IPS-11a (cell line): ENCODE results near the gene MRAP.
"Not testable (repeated sequence)": the region's sequence is repeated elsewhere in the genome, so short reads cannot be mapped to it uniquely, and the experiment has no call there.

ENCODE experiments used
- H3K4me3 ChIP-seq: one replicate; pipeline ENCODE4 v1.5.1; 2013; ENCODE audit warnings: low read depth, low read length, control low read depth

Gene MRAP

GRCh38 chr21:32298658-32299081 is at the start of gene MRAP:
Gene MRAP, plus strand, starts transcription at chr21:32298855. Its CDS starts 117 bp downstream, at chr21:32298972.
- no peak within 1 kb of the TSS for H3K4me3 ChIP-seq

GRCh38 chr21:32249511-32250280 is 49.0 kb upstream of the MRAP start:
- no peak overlapping the region for H3K4me3 ChIP-seq

GRCh38 chr21:32252136-32252535 is 46.5 kb upstream of the MRAP start:
- no peak overlapping the region for H3K4me3 ChIP-seq

- no peak overlapping the region for H3K4me3 ChIP-seq
These were observed 45.4 kb upstream of the MRAP start for GRCh38 chr21:32253215-32253641.

GRCh38 chr21:32256251-32256650 is 42.4 kb upstream of the MRAP start:
- no peak overlapping the region for H3K4me3 ChIP-seq

- H3K4me3 ChIP-seq, result no peak overlapping the region
These were observed 41.6 kb upstream of the MRAP start for GRCh38 chr21:32256873-32257620.

- H3K4me3 ChIP-seq, result no peak overlapping the region
These were observed 40.5 kb upstream of the MRAP start for GRCh38 chr21:32257962-32258785.

GRCh38 chr21:32258786-32259048 is 39.9 kb upstream of the MRAP start:
- H3K4me3 ChIP-seq, result not testable (repeated sequence)

GRCh38 chr21:32260130-32260529 is 38.5 kb upstream of the MRAP start:
- H3K4me3 ChIP-seq, result no peak overlapping the region

- no peak overlapping the region for H3K4me3 ChIP-seq
These were observed 36.7 kb upstream of the MRAP start for GRCh38 chr21:32261929-32262328.

GRCh38 chr21:32265321-32265720 is 33.3 kb upstream of the MRAP start:
- H3K4me3 ChIP-seq, result not testable (repeated sequence)

- H3K4me3 ChIP-seq, result no peak overlapping the region
These were observed 27.9 kb upstream of the MRAP start for GRCh38 chr21:32270748-32271147.

GRCh38 chr21:32276671-32277070 is 22.0 kb upstream of the MRAP start:
- H3K4me3 ChIP-seq, result no peak overlapping the region

GRCh38 chr21:32278103-32278502 is 20.6 kb upstream of the MRAP start:
- H3K4me3 ChIP-seq, result peak overlapping the region; percentile 78

GRCh38 chr21:32278518-32279376 is 19.9 kb upstream of the MRAP start, which contains the start of gene MIS18A:
Gene MIS18A, minus strand, starts transcription at chr21:32279049. Its CDS starts 35 bp downstream, at chr21:32279014.
- H3K4me3 ChIP-seq, result peak within 1 kb of the TSS; percentile 78

- H3K4me3 ChIP-seq, result peak overlapping the region; percentile 78
These were observed 19.3 kb upstream of the MRAP start for GRCh38 chr21:32279377-32279680.

- no peak overlapping the region for H3K4me3 ChIP-seq
These were observed 17.1 kb upstream of the MRAP start for GRCh38 chr21:32281531-32281930.

- no peak overlapping the region for H3K4me3 ChIP-seq
These were observed 15.7 kb upstream of the MRAP start for GRCh38 chr21:32282992-32283391.

- no peak overlapping the region for H3K4me3 ChIP-seq
These were observed 13.2 kb upstream of the MRAP start for GRCh38 chr21:32285476-32285875.

- H3K4me3 ChIP-seq, result no peak overlapping the region
These were observed 1.2 kb upstream of the MRAP start for GRCh38 chr21:32297449-32297848.

- H3K4me3 ChIP-seq, result no peak overlapping the region
These were observed 501 bp upstream of the MRAP start for GRCh38 chr21:32298148-32298559.
